Transverse colon (tissue), 4 donors: Measurements from ENCODE around the gene VAV2. TPM values are rescaled to one million over a fixed set of nuclear protein-coding genes. Genes with fewer than 3 reads are reported as not detected.

Experiments used
- DNase-seq: peaks from one replicate; pipeline ENCODE4 v3.0.0-alpha.2; 2019
- H3K27ac ChIP-seq, 4 donors: fragments of 200-600 bp; sonication (generic); 2 replicates each; pipeline ENCODE4 v1.5.1; 2016 to 2018; ENCODE audit warnings: inconsistent platforms in 4 of 4
- H3K27me3 ChIP-seq: fragments of 200-600 bp; sonication (generic); 2 replicates; pipeline ENCODE4 v1.5.1; 2017; ENCODE audit warnings: inconsistent platforms
- H3K36me3 ChIP-seq, 4 donors: fragments of 200-600 bp; sonication (generic); 2 replicates each; pipeline ENCODE4 v1.5.1; 2017 to 2019; ENCODE audit warnings: inconsistent platforms in 4 of 4
- H3K4me1 ChIP-seq, 4 donors: fragments of 200-600 bp; sonication (generic); 2 replicates each; pipeline ENCODE4 v1.5.1; 2017 to 2020; ENCODE audit warnings: inconsistent platforms in 4 of 4
- H3K4me3 ChIP-seq, 4 donors: fragments of 200-600 bp; sonication (generic); 1 replicate in 1 of 4; 2 replicates in 3 of 4; pipeline versions ENCODE4 v1.5.1 to v1.6.1; 2017 to 2019; ENCODE audit warnings: inconsistent platforms in 4 of 4
- H3K9me3 ChIP-seq, 2 donors: fragments of 200-600 bp; sonication (generic); 2 replicates each; pipeline ENCODE4 v1.5.1; 2017 to 2019; ENCODE audit warnings: inconsistent platforms in 2 of 2
- CTCF ChIP-seq, 5 experiments: fragments of 200-600 bp in 3 of 5; fragments of 450-650 bp in 2 of 5; sonication (generic) in 3 of 5; IDR thresholded peaks; 1 replicate in 2 of 5; 2 replicates in 3 of 5; pipeline ENCODE4 v1.5.1; 2016 to 2017; ENCODE audit warnings: antibody characterized with exemption in 5 of 5, inconsistent platforms in 3 of 5, mild to moderate bottlenecking in 2 of 5, moderate library complexity in 1 of 5
- EP300 ChIP-seq: sonication (generic); formaldehyde crosslinking; IDR thresholded peaks from one replicate; pipeline ENCODE4 v1.6.1; 2017; ENCODE audit warnings: antibody characterized with exemption, low read depth
- POLR2A ChIP-seq: fragments of 450-650 bp; IDR thresholded peaks from one replicate; pipeline ENCODE4 v1.6.1; 2016; ENCODE audit warnings: antibody characterized with exemption, mild to moderate bottlenecking, moderate library complexity
- POLR2AphosphoS5 ChIP-seq, 3 donors: sonication (generic); formaldehyde crosslinking; IDR thresholded peaks; one replicate each; pipeline ENCODE4 v1.6.1; 2016; ENCODE audit warnings: antibody characterized with exemption in 3 of 3
- WGBS, 2 donors: methylation state at CpG; one replicate each; pipeline ENCODE4 v1.1.5; 2018; ENCODE audit warnings: low coverage in 1 of 2; 5-methylcytosine and 5-hydroxymethylcytosine counted together
- in situ Hi-C, 4 donors: fragments of 200-750 bp; cut with MboI; loops; one replicate each; pipeline versions ENCODE4 v1.15.0 to v1.15.1; 2017; ENCODE audit warnings: low sequenced_read_pairs in 3 of 4, low pct_ligation_motif_present in 1 of 4, low pct_unique_long_range_greater_than_20kb in 1 of 4
- intact Hi-C: fragments of 100-400 bp; cut with DNase I; formaldehyde crosslinking; loops from one replicate; pipeline ENCODE4 v1.15.1; 2023; ENCODE audit warnings: low total_unique reads
- total RNA-seq, 4 donors: library from RNA; depleted of rRNA; stranded (reverse); fragments of >200 nt; gene quantifications; one replicate each; pipeline ENCODE4 v1.1.0, GENCODE V29; 2016

VAV2 gene
- total RNA-seq, 4 donors from 2014 or later, result 8.2 to 52.4 (median 24.5) TPM

- Histone ChIP-seq H3K9me3 (no peaks in the 10 kb centered on the region), H3K27me3 (no peaks in the 10 kb centered on the region), H3K36me3 (no peaks in the 10 kb centered on the region), H3K27ac (no peak overlapping the region), H3K4me1 (peaks cover 0 to 11% (median 2%) of the 10 kb centered on the region in 4 donors), H3K4me3 (no peak overlapping the region)
- intact Hi-C loops (no loop called here), in situ Hi-C loops (no loop called here)
- TF ChIP-seq EP300, result no peak
- TF ChIP-seq CTCF (IDR thresholded peaks at IDR 0.05), result no peak
- no peak for TF ChIP-seq POLR2A
- TF ChIP-seq POLR2AphosphoS5 (IDR thresholded peaks at IDR 0.05), result no peak
- no peak for DNase-seq
- 80 to 86% methylated on average over 12 to 30 of the region's 30 CpGs for WGBS, 2 donors
Measured at GRCh38 chr9:133915534-133916158, 76.5 kb downstream of the VAV2 start.

GRCh38 chr9:133914442-133915342 is 77.4 kb downstream of the VAV2 start:
- H3K27me3 ChIP-seq, result no peaks in the 10 kb centered on the region

GRCh38 chr9:133913571-133914369 is 78.4 kb downstream of the VAV2 start:
- Histone ChIP-seq H3K27ac (no peak overlapping the region), H3K27me3 (no peaks in the 10 kb centered on the region), H3K4me1 (peaks cover 0 to 11% (median 2%) of the 10 kb centered on the region in 4 donors), H3K9me3 (no peaks in the 10 kb centered on the region), H3K4me3 (no peak overlapping the region), H3K36me3 (no peaks in the 10 kb centered on the region)
- in situ Hi-C loops (no loop called here), intact Hi-C loops (no loop called here)
- no peak for TF ChIP-seq CTCF (IDR thresholded peaks at IDR 0.05)
- no peak for TF ChIP-seq POLR2AphosphoS5 (IDR thresholded peaks at IDR 0.05)
- TF ChIP-seq POLR2A, result no peak
- no peak for TF ChIP-seq EP300
- DNase-seq, result no peak
- WGBS, 2 donors, result 85 to 100% methylated on average over 1 to 26 of the region's 27 CpGs

More at GRCh38 chr9:133914442-133915342, 77.4 kb downstream of the VAV2 start:
- no peak for TF ChIP-seq POLR2AphosphoS5 (IDR thresholded peaks at IDR 0.05)
- no peak for TF ChIP-seq CTCF (IDR thresholded peaks at IDR 0.05)
- no peak for TF ChIP-seq POLR2A
- TF ChIP-seq EP300, result no peak
- in situ Hi-C loops, result no loop called here
- intact Hi-C loops, result no loop called here
- no peaks in the 10 kb centered on the region for H3K9me3 ChIP-seq
- no peak for DNase-seq
- H3K4me3 ChIP-seq, result no peak overlapping the region
- H3K36me3 ChIP-seq, result no peaks in the 10 kb centered on the region
- peaks cover 0 to 11% (median 2%) of the 10 kb centered on the region in 4 donors for H3K4me1 ChIP-seq
- H3K27ac ChIP-seq, result no peak overlapping the region
- WGBS, 2 donors, result 40 to 68% methylated on average over 2 to 22 of the region's 25 CpGs
